Measurements from ENCODE around the gene MMP3. TPM values are rescaled to one million over a fixed set of nuclear protein-coding genes. Genes with fewer than 3 reads are reported as not detected.

Gene MMP3
- total RNA-seq, 4 donors from 2014 or later = 10.4 to 201 (median 80.5) TPM

DNA sequence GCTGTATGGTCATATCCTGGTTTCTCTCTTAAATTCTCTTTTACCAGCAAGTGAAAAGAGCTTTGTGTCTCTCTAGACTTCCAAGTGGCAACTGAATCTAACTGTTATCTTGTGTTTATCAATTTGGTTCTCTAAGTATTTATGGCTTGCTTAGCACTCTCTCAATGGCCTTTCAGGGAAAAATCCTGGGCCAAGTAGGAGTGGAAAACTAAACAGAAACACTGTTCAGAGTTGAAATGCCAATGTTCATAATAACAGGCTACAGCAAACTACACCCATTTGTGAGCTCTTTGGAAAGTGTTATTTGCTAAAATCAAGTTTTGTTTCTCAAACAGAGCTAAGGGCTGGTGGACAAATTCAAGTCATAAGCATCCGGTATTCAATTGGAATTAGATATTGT, 21.3 kb upstream of the MMP3 start:
- in situ Hi-C loops (cut with MboI; ENCODE audit: low sequenced_read_pairs in 4 of 4) = no loop called here
- ATAC-seq (no peak), DNase-seq (no peak)
- Histone ChIP-seq H3K9me3 (no peaks in the 10 kb centered on the region), H3K36me3 (no peaks in the 10 kb centered on the region), H3K4me1 (no peaks in the 10 kb centered on the region), H3K4me3 (no peak overlapping the region), H3K27ac (no peak overlapping the region), H3K27me3 (no peaks in the 10 kb centered on the region)
- intact Hi-C loops (cut with DNase I; ENCODE audit: low total_unique reads) = no loop called here
- TF ChIP-seq POLR2A (IDR thresholded peaks at IDR 0.05) = no peak

- H3K4me3 ChIP-seq = no peak overlapping the region
- H3K4me1 ChIP-seq = no peaks in the 10 kb centered on the region
- intact Hi-C loops (cut with DNase I; ENCODE audit: low total_unique reads) (no loop called here), in situ Hi-C loops (cut with MboI; ENCODE audit: low sequenced_read_pairs in 4 of 4) (no loop called here)
- peak overlapping the region in 2 of 4 donors; percentile 11 to 28 for H3K27ac ChIP-seq
- H3K27me3 ChIP-seq = no peaks in the 10 kb centered on the region
- no peaks in the 10 kb centered on the region for H3K36me3 ChIP-seq
- TF ChIP-seq POLR2A (IDR thresholded peaks at IDR 0.05) = no peak
- TF ChIP-seq, protein P1, sequence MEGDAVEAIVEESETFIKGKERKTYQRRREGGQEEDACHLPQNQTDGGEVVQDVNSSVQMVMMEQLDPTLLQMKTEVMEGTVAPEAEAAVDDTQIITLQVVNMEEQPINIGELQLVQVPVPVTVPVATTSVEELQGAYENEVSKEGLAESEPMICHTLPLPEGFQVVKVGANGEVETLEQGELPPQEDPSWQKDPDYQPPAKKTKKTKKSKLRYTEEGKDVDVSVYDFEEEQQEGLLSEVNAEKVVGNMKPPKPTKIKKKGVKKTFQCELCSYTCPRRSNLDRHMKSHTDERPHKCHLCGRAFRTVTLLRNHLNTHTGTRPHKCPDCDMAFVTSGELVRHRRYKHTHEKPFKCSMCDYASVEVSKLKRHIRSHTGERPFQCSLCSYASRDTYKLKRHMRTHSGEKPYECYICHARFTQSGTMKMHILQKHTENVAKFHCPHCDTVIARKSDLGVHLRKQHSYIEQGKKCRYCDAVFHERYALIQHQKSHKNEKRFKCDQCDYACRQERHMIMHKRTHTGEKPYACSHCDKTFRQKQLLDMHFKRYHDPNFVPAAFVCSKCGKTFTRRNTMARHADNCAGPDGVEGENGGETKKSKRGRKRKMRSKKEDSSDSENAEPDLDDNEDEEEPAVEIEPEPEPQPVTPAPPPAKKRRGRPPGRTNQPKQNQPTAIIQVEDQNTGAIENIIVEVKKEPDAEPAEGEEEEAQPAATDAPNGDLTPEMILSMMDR (IDR thresholded peaks at IDR 0.05 in 4 of 5, conservative IDR thresholded peaks at IDR 0.05 in 1 of 5) = no peak
- ATAC-seq (no peak), DNase-seq (no peak)
- H3K9me3 ChIP-seq = no peaks in the 10 kb centered on the region
Measured at GRCh38 chr11:102853956-102854355, 10.5 kb upstream of the MMP3 start.

GRCh38 chr11:102853055-102853454, 9.6 kb upstream of the MMP3 start:
- no peaks in the 10 kb centered on the region for H3K9me3 ChIP-seq
- peak overlapping the region in 1 of 4 donors; percentile 11 for H3K27ac ChIP-seq
- no peaks in the 10 kb centered on the region for H3K4me1 ChIP-seq
- no peaks in the 10 kb centered on the region for H3K27me3 ChIP-seq
- no peaks in the 10 kb centered on the region for H3K36me3 ChIP-seq
- intact Hi-C loops (cut with DNase I; ENCODE audit: low total_unique reads) (no loop called here), in situ Hi-C loops (cut with MboI; ENCODE audit: low sequenced_read_pairs in 4 of 4) (no loop called here)
- ATAC-seq = peak; percentile 26 to 71
- DNase-seq = no peak
- no peak for TF ChIP-seq POLR2A (IDR thresholded peaks at IDR 0.05)
- TF ChIP-seq, protein P1 (IDR thresholded peaks at IDR 0.05 in 4 of 5, conservative IDR thresholded peaks at IDR 0.05 in 1 of 5) = no peak
- no peak overlapping the region for H3K4me3 ChIP-seq

- peak in 1 of 2 donors; percentile 39 for ATAC-seq
- in situ Hi-C loops (cut with MboI; ENCODE audit: low sequenced_read_pairs in 4 of 4) = no loop called here
- no peaks in the 10 kb centered on the region for H3K36me3 ChIP-seq
- TF ChIP-seq POLR2A (IDR thresholded peaks at IDR 0.05) = no peak
- TF ChIP-seq, protein P1 (IDR thresholded peaks at IDR 0.05 in 4 of 5, conservative IDR thresholded peaks at IDR 0.05 in 1 of 5) = no peak
- no peak for DNase-seq
- no peaks in the 10 kb centered on the region for H3K27me3 ChIP-seq
- no peak overlapping the region for H3K27ac ChIP-seq
- no peak overlapping the region for H3K4me3 ChIP-seq
- intact Hi-C loops (cut with DNase I; ENCODE audit: low total_unique reads) = no loop called here
- no peaks in the 10 kb centered on the region for H3K9me3 ChIP-seq
- no peaks in the 10 kb centered on the region for H3K4me1 ChIP-seq
Measured at GRCh38 chr11:102850973-102851745, 7.8 kb upstream of the MMP3 start.

GRCh38 chr11:102849311-102849710, 5.9 kb upstream of the MMP3 start:
- H3K4me1 ChIP-seq = no peaks in the 10 kb centered on the region
- no peak overlapping the region for H3K4me3 ChIP-seq
- TF ChIP-seq, protein P1 (IDR thresholded peaks at IDR 0.05 in 4 of 5, conservative IDR thresholded peaks at IDR 0.05 in 1 of 5) = no peak
- intact Hi-C loops (cut with DNase I; ENCODE audit: low total_unique reads) = no loop called here
- DNase-seq = no peak
- H3K36me3 ChIP-seq = no peaks in the 10 kb centered on the region
- H3K9me3 ChIP-seq = no peaks in the 10 kb centered on the region
- in situ Hi-C loops (cut with MboI; ENCODE audit: low sequenced_read_pairs in 4 of 4) = no loop called here
- no peaks in the 10 kb centered on the region for H3K27me3 ChIP-seq
- no peak for ATAC-seq
- no peak overlapping the region for H3K27ac ChIP-seq

Data from gastrocnemius medialis (tissue), 4 donors.